ENCODE data around the gene VRTN.
"Not testable (repeated sequence)": the region's sequence is repeated elsewhere in the genome, so short reads cannot be mapped to it uniquely, and the experiment has no call there.

The VRTN gene

DNA sequence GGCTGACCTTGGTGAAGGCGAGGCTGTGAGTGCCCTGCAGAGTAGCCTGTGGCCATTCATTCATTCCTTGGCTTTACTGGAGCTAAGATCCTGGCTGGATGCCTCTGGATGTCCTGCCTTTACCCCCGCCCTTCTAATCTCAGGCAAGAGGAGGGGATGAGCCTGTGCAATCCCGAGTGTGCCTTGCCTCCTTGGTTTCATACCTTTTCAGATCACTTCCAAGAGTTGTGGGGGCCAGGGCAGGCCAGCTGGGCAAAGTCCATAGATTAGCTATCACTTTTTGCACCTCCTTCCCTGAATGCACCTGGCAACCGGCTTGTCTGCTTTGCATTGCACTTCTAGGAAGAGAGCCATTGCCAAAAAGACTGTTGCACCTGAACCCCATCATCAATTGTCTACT, 1.5 kb downstream of the VRTN start:
- DNase-seq = no peak

GRCh38 chr14:74350211-74350927, 2.1 kb downstream of the VRTN start:
- DNase-seq = peak in 1 of 3 experiments; percentile 31

DNA sequence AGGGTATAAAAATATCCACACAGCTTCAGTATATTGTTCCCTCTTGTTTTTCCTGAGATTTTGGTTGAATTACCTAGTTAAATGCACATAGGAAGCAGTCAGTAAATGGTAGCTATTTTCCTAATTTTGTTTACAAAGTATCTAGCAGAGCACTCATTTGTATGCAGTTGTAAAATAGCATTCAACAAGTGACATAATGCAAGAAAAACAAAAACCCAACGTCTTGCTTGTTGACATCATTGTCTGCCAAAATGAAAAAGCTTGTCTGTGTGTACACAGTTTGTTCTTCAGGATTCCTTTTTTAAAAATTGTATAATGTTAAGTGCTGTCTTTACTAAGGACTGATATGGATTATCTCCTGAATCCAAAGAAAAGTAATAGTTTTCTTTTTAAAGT, 2.7 kb downstream of the VRTN start:
- DNase-seq = no peak

DNA sequence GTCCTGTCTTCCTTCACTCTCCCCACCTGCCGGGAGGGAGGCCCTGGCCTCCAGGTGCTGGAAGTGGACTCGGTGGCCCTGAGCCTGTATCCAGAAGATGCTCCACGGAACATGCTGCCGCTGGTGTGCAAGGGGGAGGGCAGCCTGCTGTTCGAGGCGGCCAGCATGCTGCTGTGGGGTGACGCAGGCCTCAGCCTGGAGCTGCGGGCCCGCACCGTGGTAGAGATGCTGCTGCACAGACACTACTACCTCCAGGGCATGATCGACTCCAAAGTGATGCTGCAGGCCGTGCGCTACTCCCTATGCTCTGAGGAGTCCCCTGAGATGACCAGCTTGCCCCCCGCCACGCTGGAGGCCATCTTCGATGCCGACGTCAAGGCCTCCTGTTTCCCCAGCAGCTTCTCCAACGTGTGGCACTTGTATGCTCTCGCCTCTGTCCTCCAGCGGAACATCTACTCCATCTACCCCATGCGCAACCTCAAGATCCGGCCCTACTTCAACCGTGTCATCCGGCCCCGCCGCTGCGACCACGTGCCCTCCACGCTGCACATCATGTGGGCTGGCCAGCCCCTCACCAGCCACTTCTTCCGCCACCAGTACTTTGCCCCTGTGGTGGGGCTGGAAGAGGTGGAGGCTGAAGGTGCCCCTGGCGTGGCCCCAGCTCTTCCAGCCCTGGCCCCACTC, 8.8 kb downstream of the VRTN start:
- no peak for DNase-seq

DNA sequence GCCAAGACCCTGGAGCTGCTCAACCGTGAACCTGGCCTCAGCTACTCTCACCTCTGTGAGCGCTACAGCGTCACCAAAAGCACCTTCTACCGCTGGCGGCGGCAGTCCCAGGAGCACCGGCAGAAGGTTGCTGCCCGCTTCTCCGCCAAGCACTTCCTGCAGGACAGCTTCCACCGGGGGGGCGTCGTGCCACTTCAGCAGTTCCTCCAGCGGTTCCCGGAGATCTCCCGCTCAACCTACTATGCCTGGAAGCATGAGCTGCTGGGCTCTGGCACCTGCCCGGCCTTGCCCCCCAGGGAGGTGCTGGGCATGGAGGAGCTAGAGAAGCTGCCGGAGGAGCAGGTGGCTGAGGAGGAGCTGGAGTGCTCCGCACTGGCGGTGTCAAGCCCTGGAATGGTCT, 9.3 kb downstream of the VRTN start:
- DNase-seq = no peak

GRCh38 chr14:74358176-74358829, 10.0 kb downstream of the VRTN start:
- no peak for DNase-seq

GRCh38 chr14:74360163-74360562, 11.9 kb downstream of the VRTN start:
- DNase-seq = no peak

- peak; percentile 76 to 88 (median 79) for DNase-seq
Measured at GRCh38 chr14:74362361-74362915, 14.2 kb downstream of the VRTN start.

- no peak for DNase-seq
Measured at GRCh38 chr14:74364271-74364880, 16.1 kb downstream of the VRTN start.

DNA sequence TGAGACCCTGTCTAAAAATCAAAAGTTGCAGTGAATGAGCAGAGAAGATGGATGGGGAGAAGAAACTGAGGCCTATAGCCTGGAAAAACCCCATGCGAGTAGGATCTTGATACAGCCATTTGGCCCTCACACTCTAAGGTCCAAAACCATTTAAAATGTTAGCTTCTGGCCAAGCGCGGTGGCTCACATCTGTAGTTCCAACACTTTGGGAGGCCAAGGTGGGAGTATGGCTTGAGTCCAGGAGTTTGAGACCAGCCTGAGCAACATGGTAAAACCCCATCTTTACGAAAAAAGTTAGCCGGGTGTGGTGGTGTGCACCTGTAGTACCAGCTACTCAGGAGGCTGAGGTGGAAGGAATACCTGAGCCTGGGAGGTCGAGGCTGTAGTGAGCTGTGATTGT, 19.8 kb downstream of the VRTN start:
- no peak for DNase-seq

GRCh38 chr14:74368441-74368840, 20.2 kb downstream of the VRTN start:
- DNase-seq = no peak

DNA sequence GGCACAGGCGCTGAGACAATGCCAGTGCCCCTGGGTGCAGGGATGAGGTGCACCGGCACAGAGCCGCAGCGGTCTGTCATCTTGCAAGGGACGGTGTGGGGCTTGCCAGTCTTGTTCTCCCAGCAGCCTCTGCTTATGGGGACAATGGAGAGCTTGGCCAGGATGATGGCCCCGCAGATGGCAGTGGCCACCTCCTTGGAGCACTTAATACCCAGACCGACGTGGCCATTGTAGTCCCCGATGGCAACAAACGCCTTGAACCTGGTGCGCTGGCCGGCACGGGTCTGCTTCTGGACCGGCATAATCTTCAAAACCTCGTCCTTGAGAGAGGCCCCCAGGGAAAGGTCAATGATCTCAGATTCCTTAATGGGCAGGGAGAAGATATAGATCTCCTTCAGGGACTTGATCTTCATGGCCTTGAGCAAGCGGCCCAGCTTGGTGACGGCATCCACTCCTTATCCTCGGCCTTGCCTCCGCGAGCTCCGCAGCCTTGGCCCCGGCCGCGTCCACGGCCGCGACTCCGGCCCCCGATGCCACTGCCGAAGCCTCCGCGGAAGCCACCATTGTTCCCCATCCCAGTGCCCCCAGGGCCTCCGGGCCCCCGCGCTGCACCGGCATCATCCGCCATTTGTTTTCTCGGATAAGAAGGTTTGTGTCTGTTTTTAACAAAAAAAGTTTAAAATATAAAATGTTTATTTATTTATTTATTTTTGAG, 29.9 kb downstream of the VRTN start:
- DNase-seq = no peak

- no peak for DNase-seq
Measured at GRCh38 chr14:74380172-74380571, 31.9 kb downstream of the VRTN start.

DNA sequence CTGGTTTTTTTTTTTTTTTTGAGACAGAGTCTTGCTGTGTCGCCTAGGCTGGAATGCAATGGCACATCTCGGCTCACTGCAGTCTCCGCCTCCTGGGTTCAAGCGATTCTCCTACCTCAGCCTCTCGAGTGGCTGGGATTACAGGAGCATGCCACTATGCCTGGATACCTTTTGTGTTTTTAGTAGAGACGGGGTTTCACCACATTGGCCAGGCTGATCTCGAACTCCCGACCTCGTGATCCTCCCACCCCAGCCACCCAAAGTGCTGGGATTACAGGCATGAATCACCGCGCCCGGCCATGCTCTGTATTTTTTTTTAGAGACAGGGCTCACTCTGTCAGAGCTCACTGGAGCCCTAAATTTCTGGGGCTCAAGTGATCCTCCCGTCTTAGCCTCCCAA, 32.6 kb downstream of the VRTN start:
- no peak for DNase-seq

- DNase-seq = not testable (repeated sequence)
Measured at GRCh38 chr14:74381571-74381970, 33.3 kb downstream of the VRTN start.

GRCh38 chr14:74382231-74382630, 34.0 kb downstream of the VRTN start:
- DNase-seq = no peak

DNA sequence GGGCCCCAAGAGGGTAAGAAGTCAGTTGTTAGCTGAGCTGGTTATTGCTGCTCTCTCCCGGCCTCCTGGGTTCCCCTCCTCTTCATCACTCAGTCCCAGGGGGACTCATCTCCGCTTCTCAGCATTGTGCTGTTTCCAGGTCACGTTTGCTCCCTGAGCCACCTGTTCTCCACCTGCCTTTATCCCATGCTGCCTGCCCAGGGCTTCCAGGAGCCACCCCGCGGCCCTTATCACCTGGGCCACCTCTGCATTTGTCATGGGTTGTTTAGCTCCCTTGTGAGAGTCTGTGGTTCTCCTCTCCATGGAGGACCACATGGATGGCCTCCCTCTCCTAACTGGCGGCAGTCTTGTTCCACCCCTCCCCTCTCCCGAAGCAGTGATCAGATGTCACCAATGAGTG, 41.7 kb downstream of the VRTN start:
- peak in 1 of 3 experiments; percentile 41 for DNase-seq

- DNase-seq = not testable (repeated sequence)
Measured at GRCh38 chr14:74390505-74390904, 42.2 kb downstream of the VRTN start.

DNA sequence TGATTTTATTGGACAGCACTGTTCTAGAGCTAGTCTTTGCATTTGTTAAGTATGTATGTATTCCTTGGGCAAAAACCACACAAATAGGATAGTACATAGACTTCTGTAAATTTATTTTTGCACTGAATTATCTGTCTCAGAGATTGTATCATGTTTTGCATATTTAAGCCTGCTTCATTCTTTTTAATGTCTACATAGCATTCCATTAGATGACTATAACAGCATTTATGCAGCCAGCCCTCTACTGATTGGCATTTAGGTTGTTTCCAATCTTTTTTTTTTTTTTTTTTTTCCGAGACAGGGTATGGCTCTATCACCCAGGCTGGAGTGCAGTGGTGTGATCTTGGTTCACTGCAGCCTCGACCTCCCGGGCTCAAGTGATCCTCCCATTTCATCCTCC, 43.2 kb downstream of the VRTN start:
- no peak for DNase-seq

DNA sequence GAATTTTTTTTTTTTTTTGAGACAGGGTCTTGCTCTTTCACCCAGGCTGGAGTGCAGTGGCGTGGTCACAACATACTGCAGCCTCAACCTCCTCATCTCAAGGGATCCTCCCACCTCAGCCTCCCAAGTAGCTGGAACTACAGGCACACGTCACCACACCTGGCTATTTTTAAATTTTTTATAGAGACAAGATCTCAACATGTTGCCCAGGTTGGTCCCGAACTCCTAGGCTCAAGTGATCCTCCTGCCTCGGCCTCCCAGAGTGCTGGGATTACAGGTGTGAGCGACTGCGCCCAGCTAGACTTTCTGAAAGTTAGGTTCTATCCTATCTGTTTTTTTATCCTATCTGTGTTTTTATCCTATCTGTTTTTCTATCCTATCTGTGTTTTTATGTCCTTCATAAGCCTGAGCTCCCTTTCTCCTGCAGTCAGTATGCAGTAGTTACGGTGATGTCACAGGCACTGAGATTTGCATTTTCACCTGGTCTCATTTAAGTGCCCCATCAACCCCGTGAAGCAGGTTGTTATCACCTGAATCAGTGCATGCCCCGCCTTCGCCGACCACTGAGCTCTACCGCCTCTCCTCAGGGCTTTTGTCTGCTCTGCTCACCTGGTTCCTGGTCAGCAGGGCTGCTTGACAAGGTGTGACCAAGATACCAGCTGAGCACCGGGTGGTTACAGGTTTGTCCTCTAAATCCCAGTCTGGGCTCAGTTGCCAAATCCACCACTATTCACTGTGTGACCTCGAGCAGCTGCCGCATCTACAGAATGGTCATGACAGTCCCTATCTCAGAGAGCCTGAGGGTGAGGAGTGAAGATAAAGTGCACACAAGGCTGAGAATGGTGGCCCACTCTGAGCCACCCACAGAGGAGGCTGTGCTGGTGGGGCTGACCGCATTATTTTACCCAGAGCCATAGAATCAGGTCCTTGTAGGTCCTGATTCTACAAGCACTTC, 44.6 kb downstream of the VRTN start:
- peak in 1 of 3 experiments; percentile 32 for DNase-seq

GRCh38 chr14:74394549-74394948, 46.3 kb downstream of the VRTN start:
- DNase-seq = no peak

All from NCI-H1417 (cell line).